Activated CD8-positive, alpha-beta memory T cell treated with anti-CD3 and anti-CD28 coated beads, Interleukin-2, amount 50 U/mL, for 1 hour (primary cell): ENCODE measurements around the gene RECQL.

ENCODE experiments used
- DNase-seq: peaks from one replicate; pipeline ENCODE4 v3.0.0-alpha.2; 2020; ENCODE audit errors: extremely low read depth

Gene RECQL

GRCh38 chr12:21501258-21502163, at the start of gene RECQL, which contains the start of gene GOLT1B:
TSS of gene RECQL (minus strand) at chr12:21501635. CDS start at chr12:21499570, 2,065 bp downstream.
TSS of gene GOLT1B (plus strand) at chr12:21501789. CDS start at chr12:21501924, 135 bp downstream.
- peak; percentile 83 for DNase-seq

- DNase-seq, result no peak
Measured at GRCh38 chr12:21547437-21547836, 46.0 kb upstream of the RECQL start.

- no peak for DNase-seq
Measured at GRCh38 chr12:21546716-21547115, 45.3 kb upstream of the RECQL start.

GRCh38 chr12:21545557-21545956, 44.1 kb upstream of the RECQL start:
- no peak for DNase-seq

- no peak for DNase-seq
Measured at GRCh38 chr12:21543151-21543550, 41.7 kb upstream of the RECQL start.

GRCh38 chr12:21542403-21542802, 41.0 kb upstream of the RECQL start:
- no peak for DNase-seq

- DNase-seq, result no peak
Measured at GRCh38 chr12:21541773-21542172, 40.3 kb upstream of the RECQL start.

- no peak for DNase-seq
Measured at GRCh38 chr12:21539797-21540196, 38.4 kb upstream of the RECQL start.

- no peak for DNase-seq
Measured at GRCh38 chr12:21538061-21538653, 36.7 kb upstream of the RECQL start.

GRCh38 chr12:21529456-21529855, 28.0 kb upstream of the RECQL start:
- no peak for DNase-seq

- DNase-seq, result no peak
Measured at GRCh38 chr12:21528953-21529352, 27.5 kb upstream of the RECQL start.

- DNase-seq, result peak; percentile 8
Measured at GRCh38 chr12:21527451-21528180, 26.2 kb upstream of the RECQL start.

GRCh38 chr12:21526721-21527345, 25.4 kb upstream of the RECQL start:
- DNase-seq, result no peak

- DNase-seq, result no peak
Measured at GRCh38 chr12:21526053-21526452, 24.6 kb upstream of the RECQL start, which contains the start of gene SPX. TSS of gene SPX (plus strand) at chr12:21526296. CDS start at chr12:21526473, 177 bp downstream.

- DNase-seq, result no peak
Measured at GRCh38 chr12:21523148-21523547, 21.7 kb upstream of the RECQL start.

- no peak for DNase-seq
Measured at GRCh38 chr12:21521541-21521940, 20.1 kb upstream of the RECQL start.

GRCh38 chr12:21518451-21518850, 17.0 kb upstream of the RECQL start:
- no peak for DNase-seq

GRCh38 chr12:21516281-21516680, 14.8 kb upstream of the RECQL start:
- DNase-seq, result no peak

GRCh38 chr12:21509768-21510167, 8.3 kb upstream of the RECQL start:
- no peak for DNase-seq

GRCh38 chr12:21507849-21508248, 6.4 kb upstream of the RECQL start:
- DNase-seq, result no peak

GRCh38 chr12:21505888-21506287, 4.5 kb upstream of the RECQL start:
- DNase-seq, result no peak

- DNase-seq, result no peak
Measured at GRCh38 chr12:21502872-21503271, 1.4 kb upstream of the RECQL start.
